ENCODE results near the gene ASTN2. TPM values are rescaled to one million over a fixed set of nuclear protein-coding genes. Genes with fewer than 3 reads are reported as not detected.

ASTN2 gene
- total RNA-seq, 4 donors from 2014 or later, result 4.0 to 7.0 (median 4.9) TPM

DNA sequence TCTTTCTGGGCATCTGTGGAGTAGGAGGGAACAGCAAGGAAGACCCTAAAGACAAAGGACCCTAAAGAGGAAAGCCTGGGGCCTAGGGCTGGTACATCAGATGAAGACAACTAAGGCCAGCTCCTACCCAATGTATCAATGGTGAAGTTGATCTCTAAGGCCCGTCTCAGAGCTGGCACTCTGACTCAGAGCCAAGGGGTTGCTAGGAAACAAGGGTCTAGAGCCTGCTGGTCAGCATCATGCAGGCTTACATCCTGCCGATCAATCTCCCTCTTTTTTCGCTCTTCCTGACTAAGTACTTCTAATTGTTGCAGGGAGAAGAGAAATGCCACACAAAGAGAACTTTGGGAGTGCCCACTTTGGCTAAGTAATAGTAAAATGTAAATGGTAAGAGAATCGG is 701.6 kb downstream of the ASTN2 start:
- TF ChIP-seq EP300 (IDR thresholded peaks at IDR 0.05), result no peak
- TF ChIP-seq POLR2AphosphoS5 (IDR thresholded peaks at IDR 0.05), result no peak
- no peak for TF ChIP-seq POLR2A (IDR thresholded peaks at IDR 0.05)
- no peak for TF ChIP-seq CTCF (IDR thresholded peaks at IDR 0.05)
- Histone ChIP-seq H3K36me3 (no peaks in the 10 kb centered on the region), H3K4me3 (no peak overlapping the region), H3K27me3 (no peaks in the 10 kb centered on the region), H3K27ac (no peak overlapping the region), H3K4me1 (peaks cover 0 to 9% (median 0%) of the 10 kb centered on the region in 3 donors), H3K9me3 (no peaks in the 10 kb centered on the region)
- ATAC-seq, result no peak
- WGBS, 2 donors (ENCODE audit: low coverage in 1 of 2), result 64 to 79% methylated on average over 4 of the region's 4 CpGs

DNA sequence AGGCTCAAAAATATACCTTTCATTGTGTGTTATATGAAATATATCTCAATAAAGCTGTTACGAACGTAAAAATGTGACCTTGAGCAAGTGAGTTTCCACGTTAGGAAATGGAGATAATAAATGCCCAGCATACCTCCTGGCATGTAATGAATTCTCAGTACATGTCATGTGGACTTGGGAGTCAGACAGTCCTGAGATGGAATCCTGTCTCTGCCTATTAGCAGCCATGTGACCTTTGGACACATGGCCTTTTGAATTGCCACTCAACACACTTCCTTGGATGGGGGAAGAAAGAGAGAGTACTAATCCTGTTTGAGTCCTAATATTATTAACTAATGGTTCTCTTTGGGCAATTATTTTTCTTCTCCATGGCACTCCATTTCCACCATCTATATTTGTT is 702.1 kb downstream of the ASTN2 start:
- WGBS, 2 donors (ENCODE audit: low coverage in 1 of 2), result 87 to 94% methylated on average over 3 of the region's 3 CpGs
- no peak overlapping the region for H3K27ac ChIP-seq
- H3K27me3 ChIP-seq, result no peaks in the 10 kb centered on the region
- H3K4me3 ChIP-seq, result no peak overlapping the region
- TF ChIP-seq POLR2AphosphoS5 (IDR thresholded peaks at IDR 0.05), result no peak
- no peak for TF ChIP-seq CTCF (IDR thresholded peaks at IDR 0.05)
- no peak for TF ChIP-seq POLR2A (IDR thresholded peaks at IDR 0.05)
- TF ChIP-seq EP300 (IDR thresholded peaks at IDR 0.05), result no peak
- no peaks in the 10 kb centered on the region for H3K36me3 ChIP-seq
- no peaks in the 10 kb centered on the region for H3K9me3 ChIP-seq
- ATAC-seq, result no peak
- H3K4me1 ChIP-seq, result peaks cover 0 to 9% (median 0%) of the 10 kb centered on the region in 3 donors

GRCh38 chr9:116706310-116707290 is 708.3 kb downstream of the ASTN2 start:
- no peak overlapping the region for H3K4me3 ChIP-seq
- H3K4me1 ChIP-seq, result peaks cover 0 to 19% (median 0%) of the 10 kb centered on the region in 3 donors
- no peak overlapping the region for H3K27ac ChIP-seq
- no peaks in the 10 kb centered on the region for H3K9me3 ChIP-seq
- no peaks in the 10 kb centered on the region for H3K36me3 ChIP-seq
- H3K27me3 ChIP-seq, result no peaks in the 10 kb centered on the region
- 67 to 81% methylated on average over 5 to 8 of the region's 8 CpGs for WGBS, 2 donors (ENCODE audit: low coverage in 1 of 2)
- no peak for TF ChIP-seq CTCF (IDR thresholded peaks at IDR 0.05)
- TF ChIP-seq POLR2AphosphoS5 (IDR thresholded peaks at IDR 0.05), result no peak
- no peak for TF ChIP-seq POLR2A (IDR thresholded peaks at IDR 0.05)
- no peak for TF ChIP-seq EP300 (IDR thresholded peaks at IDR 0.05)
- ATAC-seq, result no peak

DNA sequence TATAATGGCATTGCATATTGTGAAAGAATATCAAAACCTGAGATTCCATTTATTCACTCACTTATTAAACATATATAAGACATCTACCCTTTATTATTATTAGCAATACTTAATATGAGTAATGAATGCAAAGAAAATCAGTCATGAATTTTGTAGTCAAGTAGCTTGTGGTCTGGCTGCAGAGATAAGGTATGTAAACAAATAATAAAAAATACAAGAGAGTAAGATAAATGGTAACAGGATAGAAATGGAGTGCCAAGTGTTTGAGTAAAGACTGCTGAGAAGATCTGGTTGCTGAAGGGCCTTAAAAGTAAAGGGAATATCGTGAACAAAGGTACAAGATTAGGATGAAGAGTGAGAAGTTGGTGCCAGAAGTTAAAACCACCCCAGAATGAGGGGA is 709.3 kb downstream of the ASTN2 start:
- Histone ChIP-seq H3K27ac (no peak overlapping the region), H3K27me3 (no peaks in the 10 kb centered on the region), H3K36me3 (no peaks in the 10 kb centered on the region), H3K9me3 (no peaks in the 10 kb centered on the region), H3K4me1 (peaks cover 0 to 28% (median 0%) of the 10 kb centered on the region in 3 donors), H3K4me3 (no peak overlapping the region)
- ATAC-seq, result no peak
- 53 to 68% methylated on average over 1 of the region's 1 CpG for WGBS, 2 donors (ENCODE audit: low coverage in 1 of 2)
- no peak for TF ChIP-seq CTCF (IDR thresholded peaks at IDR 0.05)
- no peak for TF ChIP-seq POLR2AphosphoS5 (IDR thresholded peaks at IDR 0.05)
- no peak for TF ChIP-seq POLR2A (IDR thresholded peaks at IDR 0.05)
- TF ChIP-seq EP300 (IDR thresholded peaks at IDR 0.05), result no peak

DNA sequence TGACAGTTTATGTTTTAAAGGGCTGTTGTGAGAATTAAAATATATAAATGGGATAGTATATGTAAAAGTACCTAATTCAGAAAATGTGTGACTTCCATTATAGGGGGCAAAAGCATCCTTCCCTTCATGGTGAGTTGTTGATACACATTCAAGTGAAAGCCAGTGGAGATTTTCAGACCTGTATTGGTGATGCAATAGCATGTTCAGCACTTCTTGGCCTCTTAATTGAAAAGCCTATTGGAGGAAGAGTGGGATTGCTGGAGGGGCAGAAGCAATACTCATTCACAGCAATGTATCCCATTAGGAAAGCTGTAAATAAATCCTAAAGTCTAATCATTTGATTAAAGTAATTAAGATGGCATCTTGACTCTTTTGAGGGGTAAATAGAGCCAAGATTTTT is 710.4 kb downstream of the ASTN2 start:
- Histone ChIP-seq H3K4me3 (no peak overlapping the region), H3K36me3 (peaks cover 0 to 9% of the 10 kb centered on the region in 2 donors), H3K27me3 (no peaks in the 10 kb centered on the region), H3K27ac (no peak overlapping the region), H3K9me3 (no peaks in the 10 kb centered on the region), H3K4me1 (peaks cover 0 to 29% (median 0%) of the 10 kb centered on the region in 3 donors)
- no peak for ATAC-seq
- TF ChIP-seq CTCF (IDR thresholded peaks at IDR 0.05) (no peak), EP300 (IDR thresholded peaks at IDR 0.05) (no peak), POLR2AphosphoS5 (IDR thresholded peaks at IDR 0.05) (no peak), POLR2A (IDR thresholded peaks at IDR 0.05) (no peak)
